Activated gamma-delta T cell (primary cell): ENCODE results near the gene SCYGR3.
"Not testable (repeated sequence)": the region's sequence is repeated elsewhere in the genome, so short reads cannot be mapped to it uniquely, and the experiment has no call there.

ENCODE experiments used
- DNase-seq: peaks from one replicate; lab custom pipeline; 2025; lab: John Stamatoyannopoulos, UW

The SCYGR3 gene

DNA sequence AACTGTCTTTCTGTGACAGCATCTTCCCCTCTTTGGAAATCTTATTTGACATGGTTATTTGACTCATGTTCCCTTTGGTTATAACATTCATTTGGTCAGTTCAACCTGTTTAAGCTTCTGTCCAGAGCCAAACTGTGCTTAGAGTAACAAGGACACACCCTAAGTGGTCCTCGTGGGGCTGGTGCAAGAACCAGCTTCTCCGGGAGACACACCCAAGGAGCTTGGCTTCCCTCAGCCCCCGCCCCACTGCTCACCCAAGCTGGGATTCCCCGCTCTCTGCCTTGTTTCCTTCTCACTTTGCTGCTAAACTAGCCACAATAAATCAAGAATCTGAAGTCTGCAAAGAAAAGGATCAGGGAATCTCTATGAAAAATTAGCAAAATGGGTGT is 1.4 kb downstream of the SCYGR3 start:
- no peak for DNase-seq

DNA sequence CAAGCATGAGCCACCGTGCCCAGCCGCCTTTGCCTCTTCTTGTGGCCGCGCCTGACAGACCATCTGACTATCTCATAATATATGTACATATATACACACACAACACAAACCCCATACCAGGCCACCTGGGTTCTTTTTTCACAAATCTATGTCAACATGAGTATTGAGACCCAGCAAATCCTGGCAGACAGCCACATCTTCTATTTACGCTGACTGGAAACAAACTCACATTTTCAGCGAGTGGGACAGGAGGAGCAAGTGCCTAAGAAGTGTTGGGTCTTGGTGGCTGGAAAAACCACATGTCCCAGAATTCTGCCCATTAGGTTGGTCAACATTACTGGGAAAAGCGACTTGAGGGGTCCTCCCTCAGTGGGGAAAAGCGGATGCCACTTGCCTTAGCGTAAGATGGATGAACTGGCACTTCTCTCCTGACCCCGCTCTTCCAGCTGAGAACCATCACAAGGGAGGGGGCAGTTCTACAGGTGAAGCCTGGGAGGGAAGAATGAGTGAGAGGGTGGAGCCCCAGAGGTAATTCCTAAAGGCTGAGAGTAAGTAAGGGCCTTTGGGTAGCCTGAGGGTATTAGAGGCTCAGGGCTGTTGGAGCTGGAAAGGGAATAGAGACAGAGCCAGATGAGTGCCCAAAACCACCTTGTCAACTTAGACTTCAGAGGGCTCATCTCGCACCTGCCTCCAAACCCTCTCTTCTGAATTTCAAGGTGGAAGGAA is 1.9 kb downstream of the SCYGR3 start:
- DNase-seq: no peak

DNA sequence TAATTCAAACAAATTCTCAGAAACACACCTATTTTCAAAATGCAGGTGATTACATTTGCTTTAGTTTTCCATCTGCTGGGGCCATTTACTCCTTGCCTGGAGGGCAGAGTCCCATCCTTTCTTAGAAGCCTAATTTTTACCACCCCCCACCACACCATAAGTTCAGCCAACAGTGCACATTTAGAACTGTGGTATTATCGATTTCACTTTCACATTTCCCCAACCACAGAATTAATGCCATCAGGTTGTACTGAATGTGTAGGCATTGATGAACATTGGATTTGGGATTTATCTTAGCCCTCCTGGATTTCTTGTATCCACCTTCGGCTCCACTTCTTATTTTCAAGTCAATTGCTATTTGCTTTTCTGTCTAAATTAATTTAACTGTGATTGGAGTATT is 4.5 kb downstream of the SCYGR3 start:
- DNase-seq: no peak

DNA sequence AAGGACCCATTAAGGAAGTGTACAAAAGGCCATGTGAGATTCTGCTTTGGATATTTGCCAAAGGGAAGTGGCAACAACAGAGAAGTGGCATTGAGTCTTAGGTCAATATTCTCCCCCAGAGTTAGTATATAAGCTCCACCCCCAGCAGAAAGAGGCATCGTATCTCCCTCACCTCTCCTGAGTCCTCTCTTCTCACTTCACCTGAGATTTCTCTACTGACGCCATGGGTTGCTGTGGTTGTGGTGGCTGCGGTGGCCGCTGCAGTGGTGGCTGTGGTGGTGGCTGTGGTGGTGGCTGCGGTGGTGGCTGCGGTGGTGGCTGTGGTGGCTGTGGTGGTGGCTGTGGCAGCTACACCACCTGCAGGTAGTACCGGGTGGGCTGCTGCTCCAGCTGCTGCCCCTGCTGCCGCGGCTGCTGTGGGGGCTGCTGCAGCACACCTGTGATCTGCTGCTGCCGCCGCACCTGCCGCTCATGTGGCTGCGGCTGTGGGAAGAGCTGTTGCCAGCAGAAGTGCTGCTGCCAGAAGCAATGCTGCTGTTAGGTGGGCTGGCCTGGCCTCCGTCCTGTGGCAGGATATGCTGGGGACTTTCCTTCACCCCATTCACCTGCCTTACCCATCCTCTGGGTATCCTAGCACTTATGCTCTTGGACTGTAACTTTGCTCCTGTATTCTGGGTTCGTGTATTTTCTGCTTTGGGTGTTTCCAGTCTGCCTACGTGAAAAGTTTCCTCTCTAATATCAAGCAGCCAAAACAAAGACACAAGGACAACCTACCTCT is 5.9 kb downstream of the SCYGR3 start:
- no peak for DNase-seq

DNA sequence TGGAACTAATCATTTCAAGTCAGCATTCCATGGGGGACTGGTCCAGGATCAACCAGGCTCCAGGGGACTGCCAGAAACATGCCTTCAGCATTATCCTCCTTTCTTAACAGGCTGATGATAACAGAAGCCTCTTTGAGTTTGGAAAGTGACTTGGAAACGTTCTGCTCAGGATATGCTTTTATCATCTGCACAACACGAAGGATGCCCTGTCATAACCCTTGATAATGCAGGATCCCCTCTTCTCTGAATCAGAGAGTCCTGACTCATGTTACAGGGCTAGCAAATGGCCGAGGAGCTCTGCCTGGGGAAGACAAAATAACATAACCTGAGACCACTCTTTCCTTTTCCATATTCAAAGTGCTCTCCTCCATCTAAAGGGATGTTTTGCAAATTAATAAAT is 6.7 kb downstream of the SCYGR3 start:
- DNase-seq: no peak

DNA sequence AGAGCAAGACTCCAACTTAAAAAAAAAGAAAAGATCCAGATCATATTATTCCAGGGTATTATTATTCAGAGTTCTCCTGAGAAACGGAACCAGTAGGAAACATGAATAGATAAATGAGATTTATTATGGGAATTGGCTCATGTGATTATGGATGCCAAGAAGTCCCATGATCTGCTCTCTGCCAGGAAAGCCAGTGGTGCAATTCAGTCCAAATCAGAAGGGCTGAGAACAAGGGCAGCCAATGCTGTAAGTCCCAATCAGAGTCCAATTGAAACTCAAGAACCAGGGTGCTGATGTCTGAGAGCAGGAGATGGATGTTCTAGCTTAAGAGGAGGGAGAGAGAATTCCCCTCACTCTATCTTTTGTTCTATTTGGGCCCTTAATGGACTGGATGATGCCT is 8.2 kb downstream of the SCYGR3 start:
- no peak for DNase-seq

DNA sequence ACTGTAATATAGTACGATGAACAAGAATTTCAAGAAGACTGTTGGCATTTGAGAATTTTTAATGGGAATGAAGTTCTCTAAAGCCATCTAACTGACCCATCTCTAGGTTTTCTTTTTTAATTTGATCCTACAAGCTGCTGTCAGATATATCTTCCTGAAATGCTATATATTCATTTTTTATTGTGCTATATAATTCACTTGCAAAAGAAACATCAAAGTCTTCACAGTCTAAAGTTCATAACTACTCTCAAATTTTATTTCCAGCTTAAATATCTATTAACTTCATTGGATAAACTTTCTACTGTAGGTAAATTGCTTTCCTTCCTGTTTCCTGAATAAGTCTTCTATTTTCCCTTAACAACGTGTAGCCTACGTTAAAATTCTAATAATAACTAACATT is 12.3 kb downstream of the SCYGR3 start:
- DNase-seq: no peak

DNA sequence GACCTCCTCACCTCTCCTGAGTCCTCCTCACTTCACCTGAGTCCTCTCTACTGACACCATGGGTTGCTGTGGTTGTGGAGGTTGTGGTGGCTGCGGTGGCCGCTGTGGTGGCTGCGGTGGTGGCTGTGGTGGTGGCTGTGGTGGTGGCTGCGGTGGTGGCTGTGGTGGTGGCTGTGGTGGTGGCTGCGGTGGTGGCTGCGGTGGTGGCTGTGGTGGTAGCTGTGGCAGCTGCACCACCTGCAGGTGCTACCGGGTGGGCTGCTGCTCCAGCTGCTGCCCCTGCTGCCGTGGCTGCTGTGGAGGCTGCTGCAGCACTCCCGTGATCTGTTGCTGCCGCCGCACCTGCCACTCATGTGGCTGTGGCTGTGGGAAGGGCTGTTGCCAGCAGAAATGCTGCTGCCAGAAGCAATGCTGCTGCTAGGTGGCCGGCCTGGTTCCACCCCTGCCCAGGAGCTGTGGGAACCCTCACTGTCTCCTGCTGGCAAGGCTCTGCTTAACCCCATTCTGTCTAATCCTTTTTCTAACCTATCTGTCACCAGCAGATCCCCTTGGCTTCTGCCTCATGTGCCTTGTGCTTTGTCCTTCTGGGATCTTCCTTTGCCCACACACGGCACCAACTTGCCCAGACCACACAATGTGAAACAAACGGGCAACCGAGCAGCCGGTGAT is 15.7 kb downstream of the SCYGR3 start, which contains the start of gene SCYGR2:
Gene SCYGR2 (plus strand): TSS at position 59 of the 669 bp plus-strand sequence. CDS start 0 bp downstream, at position 59.
- DNase-seq: not testable (repeated sequence)

DNA sequence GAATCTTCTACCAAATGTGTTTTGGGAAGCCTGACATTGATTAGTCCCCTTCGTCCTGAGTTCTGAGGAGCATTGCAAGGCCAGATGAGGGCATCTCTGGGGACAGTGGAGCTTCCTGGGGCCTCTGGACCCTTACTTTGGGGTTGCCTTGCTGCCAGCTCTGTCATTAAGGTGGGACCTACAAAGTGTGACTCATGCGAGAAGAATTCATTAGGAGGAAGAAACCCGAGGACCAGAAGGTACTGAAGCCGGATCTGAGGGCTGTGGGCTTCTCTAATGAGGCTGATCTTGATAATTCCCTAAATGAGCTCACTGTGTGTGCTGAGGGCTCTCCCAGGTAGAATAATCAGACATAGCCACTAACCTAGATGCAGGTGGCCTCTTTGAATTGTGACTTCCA is 16.6 kb downstream of the SCYGR3 start:
- no peak for DNase-seq

DNA sequence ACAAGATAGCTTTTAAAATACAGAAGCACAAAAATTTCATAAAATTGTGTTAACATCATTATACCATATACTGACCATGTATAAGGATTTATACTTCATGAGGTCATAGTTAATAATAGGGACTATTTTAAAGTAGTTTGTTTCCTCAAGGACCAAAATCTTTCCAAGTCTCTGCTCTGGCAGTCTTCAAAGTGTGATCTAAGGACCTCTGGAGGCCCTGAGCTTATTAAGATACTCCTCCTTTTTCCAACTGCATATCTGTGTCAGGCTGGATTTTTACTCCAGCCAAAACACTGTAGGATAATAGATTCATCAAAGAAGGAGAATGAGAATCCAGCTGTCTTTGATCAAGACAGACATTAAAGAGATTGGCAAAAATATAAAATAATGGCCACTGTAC is 17.6 kb downstream of the SCYGR3 start:
- no peak for DNase-seq

DNA sequence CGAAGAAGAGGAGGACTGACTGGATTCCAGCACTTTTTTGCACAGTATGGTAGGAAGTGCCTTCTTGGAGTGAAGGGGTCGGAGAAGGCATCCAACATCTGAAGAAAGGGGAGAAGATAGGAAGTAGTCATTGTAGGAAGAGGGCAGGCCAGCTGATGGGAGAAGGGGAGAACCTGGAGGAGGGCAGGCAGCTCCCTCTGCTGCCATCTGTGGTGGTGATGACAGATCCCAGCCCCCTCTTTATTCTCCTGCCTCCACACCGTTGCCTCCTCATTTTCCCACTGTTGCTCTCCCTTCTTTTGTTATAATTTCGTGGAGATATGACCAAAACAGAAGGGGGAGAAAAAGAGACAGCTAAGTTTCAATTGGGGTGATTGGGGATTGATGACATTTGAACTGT is 18.8 kb downstream of the SCYGR3 start:
- no peak for DNase-seq

DNA sequence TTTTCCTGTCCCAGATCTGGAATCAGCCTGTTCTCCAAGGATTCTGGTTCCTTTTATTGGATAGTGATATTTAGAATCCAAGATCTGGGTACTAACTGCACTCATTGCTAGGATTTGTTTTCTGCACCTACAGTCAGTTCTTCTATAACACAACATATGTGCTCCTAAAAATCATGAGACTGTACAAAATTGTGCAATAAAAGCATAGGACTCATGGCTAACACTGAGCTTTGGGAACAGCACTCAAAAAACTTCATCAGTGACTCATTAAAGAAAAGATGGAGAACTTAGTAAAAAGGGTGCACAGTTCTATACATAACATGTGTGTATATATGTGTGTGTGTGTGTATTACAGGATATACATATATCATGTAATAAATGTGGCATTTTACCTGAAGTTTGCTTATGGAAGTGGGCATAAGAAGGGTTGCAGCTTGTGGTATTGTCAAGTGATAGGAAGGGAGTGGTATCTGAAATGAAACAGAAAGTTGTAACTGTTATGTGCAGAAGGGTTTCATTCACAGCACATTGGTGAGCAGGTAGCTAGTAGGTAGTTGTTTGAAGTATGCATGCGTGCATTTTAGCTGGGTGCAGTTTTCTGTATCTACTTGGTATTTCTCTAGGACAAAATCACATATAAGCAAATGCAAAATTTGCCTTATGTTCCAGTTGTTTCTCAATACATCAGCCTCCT is 21.8 kb downstream of the SCYGR3 start:
- DNase-seq: no peak

DNA sequence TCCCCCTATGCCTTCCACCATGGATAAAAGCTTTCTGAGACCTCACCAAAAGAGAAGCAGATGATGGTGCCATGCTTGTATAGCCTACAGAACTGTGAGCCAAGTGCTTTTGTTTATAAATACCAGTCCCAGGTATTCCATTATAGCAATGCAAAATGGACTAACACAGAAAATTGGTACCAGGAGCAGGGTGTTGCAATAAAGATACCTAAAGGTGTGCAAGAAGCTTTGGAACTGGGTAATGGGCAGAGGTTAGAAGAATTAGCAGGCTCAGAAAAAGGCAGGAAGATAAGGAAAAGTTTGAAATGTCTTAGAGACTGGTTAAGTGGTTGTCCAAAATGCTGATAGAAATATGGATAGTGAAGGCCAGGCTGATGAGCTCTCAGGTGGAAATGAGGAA is 32.3 kb downstream of the SCYGR3 start:
- no peak for DNase-seq

DNA sequence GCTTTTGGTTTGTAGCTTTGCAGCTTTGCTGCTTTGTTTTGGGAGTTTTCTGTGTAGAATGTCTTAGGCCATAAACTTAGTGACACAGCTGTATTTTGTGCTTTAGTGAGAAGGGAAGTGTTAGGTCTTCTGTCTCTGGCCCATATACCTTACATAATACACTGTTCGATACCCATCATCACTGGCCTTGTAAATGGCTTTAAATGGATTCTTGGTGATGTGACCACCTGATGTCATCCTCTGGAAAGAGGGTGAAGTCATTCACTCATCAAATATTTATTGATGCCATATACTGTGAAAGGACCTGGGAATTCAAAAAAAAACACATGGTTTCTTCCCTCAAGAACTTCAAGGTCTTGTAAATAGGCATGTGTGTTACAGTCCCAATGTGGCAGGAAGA is 34.8 kb downstream of the SCYGR3 start:
- no peak for DNase-seq

DNA sequence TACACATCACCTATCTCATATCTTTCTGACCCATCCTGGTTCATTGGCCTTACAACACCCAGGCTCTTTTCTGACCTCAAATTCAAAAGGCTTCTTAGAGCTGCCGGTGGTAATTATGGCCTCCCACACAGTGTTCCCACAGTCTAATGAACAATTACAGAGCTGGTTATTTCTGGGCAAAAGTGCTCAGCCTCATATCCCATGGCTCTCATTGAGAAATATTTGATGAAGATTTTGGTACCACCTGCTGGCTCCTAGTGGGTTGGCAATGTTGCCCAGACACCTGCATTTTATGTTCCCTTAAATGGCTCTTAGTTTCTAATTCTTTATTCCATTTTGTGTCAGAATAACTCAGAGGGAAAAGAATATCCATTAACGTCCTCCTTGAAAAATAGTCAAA is 36.0 kb downstream of the SCYGR3 start:
- no peak for DNase-seq

DNA sequence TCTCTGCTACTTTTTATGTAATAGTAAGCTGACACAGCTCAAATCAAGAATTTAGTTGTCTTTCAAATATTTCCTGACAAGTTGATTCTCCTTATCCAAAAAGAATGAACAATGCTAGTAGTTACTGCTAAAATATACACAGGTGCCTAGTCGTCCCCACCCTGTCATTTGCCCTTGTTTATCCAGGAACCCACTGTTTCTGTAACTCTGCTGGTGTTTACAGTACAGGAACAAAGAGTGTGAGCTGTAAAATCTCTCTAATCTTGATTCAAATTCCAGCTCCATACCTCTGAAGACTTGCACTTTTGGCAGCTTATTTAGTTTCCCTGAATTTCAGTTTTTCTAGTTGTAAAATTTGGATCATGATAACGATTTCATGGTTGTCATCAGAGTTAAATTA is 37.1 kb downstream of the SCYGR3 start:
- no peak for DNase-seq

DNA sequence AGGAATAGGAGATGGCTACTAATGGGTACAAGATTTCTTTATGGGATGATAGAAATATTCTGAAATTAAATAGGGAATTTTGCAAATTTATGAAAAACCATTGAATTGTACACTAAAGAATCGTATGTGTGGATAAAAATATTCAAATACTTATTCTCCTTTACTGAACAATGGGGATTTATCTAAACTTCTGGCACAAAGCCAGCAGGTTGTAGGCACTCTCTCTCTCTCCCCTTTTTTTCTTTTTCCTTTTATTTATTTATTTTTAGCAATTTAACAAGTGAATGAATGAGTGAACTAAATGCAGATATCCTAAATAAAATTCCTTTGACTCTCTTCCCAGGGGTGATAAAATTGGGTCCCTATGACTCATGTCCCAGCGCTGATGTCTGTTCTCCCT is 37.8 kb downstream of the SCYGR3 start:
- no peak for DNase-seq

DNA sequence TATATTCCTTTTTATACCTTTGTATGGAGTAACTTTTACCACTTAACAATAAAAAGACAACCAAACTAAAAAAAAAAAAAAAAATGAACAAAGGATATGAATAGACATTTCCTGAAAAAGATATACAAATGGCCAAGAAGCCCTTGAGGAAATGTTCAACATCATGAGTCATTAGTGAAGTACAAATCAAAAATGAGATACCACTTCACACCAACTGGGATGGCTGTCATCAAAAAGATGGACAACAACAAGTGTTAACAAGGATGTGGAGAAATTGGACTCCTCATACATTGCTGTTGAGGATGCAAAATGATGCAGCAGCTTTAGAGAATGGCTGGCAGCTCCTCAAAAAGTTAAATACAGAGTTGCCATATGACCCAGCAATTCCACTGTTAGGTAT is 38.5 kb downstream of the SCYGR3 start:
- no peak for DNase-seq

DNA sequence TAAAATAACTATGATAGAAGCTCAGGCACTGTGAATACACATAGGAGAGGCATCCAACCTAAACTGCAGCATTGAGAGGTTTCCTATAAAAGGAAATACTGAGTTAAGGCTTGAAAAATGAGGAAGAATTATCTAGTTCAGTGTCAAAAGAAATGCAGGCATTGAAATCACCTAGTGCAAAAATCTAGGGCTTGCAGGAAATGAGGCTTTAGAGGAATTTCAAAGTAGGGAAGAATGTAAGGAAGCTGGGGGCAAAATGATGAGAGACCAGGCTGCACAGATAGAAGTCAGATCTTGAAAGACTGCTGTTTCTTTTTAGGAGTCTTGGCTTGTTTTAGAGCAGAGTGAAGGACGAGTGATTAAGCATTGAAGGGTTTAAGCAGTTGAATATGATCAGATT is 44.0 kb downstream of the SCYGR3 start:
- DNase-seq: no peak

DNA sequence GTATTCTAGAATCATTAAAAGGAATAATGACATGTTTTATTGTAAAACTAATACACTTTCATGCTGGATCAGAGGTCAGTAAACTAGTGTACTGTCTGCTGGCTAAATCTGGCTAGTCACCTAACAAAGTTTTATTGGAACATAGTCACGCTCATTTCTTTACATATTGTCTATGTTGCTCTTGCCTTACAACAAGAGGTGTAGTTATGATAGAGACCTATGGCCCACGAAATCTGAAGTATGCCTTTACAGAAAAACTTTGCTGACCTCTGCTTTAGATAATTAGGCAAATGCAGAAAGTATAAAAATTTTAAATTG is 45.8 kb downstream of the SCYGR3 start:
- DNase-seq: no peak

DNA sequence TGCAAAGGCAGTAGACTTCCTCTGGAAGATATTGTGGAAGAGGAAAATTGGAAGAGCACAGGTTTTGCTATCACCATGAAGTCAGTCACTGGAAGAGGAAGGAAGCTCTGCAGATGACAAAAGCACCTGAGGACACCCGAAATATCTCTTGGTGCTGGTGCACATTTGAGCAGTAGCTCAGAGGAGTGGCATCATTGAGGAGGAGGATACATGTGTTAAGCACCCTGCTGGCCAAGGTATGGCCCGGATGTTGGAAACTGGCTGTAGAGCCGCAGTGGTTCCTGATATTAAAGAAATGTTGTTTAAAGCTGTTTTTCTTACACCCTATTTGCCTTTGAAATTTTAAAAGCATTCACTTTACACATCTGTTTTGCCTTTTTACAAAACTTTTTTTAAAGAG is 48.6 kb downstream of the SCYGR3 start:
- no peak for DNase-seq

DNA sequence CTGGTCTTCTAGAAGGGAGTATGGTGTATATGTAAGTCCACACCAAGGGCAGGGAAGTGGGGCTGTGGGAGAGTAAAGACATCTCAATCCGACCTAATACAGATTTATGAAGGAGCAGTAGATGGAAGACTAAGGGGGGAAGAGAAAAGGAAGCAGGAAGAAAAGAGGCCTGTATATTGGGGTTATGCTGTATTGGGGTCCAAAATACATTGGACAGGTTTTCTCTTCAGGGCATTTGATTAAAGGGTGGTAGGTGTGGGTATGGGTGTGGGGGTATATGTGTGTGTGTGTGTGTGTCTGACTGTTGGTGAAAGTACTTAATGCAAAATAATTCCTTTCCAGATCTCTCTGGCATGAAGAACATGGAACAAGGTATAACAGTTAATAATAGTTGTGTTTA is 49.6 kb downstream of the SCYGR3 start:
- no peak for DNase-seq
